ENCODE data around the gene SUGCT.

DNA sequence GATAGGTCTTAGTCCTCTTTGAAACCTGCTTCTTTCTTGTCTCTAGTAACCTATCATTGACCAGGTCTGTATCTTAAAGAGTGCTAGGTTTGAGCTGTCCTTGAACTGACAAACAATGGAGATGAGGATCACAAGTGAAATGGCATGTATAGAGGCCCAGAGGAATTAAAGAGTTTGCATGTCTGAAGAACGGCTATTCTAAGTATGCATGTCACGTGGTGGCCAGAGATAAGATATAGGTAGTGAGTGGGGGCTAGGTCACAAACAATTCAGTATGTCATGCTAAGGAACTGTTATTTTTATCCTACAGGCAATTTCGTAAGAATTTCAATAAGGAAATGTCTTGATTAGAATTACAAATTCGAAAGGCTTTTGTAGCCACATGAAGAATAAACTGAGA, 95.3 kb downstream of the SUGCT start:
- TF ChIP-seq, protein P1, sequence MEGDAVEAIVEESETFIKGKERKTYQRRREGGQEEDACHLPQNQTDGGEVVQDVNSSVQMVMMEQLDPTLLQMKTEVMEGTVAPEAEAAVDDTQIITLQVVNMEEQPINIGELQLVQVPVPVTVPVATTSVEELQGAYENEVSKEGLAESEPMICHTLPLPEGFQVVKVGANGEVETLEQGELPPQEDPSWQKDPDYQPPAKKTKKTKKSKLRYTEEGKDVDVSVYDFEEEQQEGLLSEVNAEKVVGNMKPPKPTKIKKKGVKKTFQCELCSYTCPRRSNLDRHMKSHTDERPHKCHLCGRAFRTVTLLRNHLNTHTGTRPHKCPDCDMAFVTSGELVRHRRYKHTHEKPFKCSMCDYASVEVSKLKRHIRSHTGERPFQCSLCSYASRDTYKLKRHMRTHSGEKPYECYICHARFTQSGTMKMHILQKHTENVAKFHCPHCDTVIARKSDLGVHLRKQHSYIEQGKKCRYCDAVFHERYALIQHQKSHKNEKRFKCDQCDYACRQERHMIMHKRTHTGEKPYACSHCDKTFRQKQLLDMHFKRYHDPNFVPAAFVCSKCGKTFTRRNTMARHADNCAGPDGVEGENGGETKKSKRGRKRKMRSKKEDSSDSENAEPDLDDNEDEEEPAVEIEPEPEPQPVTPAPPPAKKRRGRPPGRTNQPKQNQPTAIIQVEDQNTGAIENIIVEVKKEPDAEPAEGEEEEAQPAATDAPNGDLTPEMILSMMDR (conservative IDR thresholded peaks at IDR 0.05; ENCODE audit: low read length): no peak
- no peak for TF ChIP-seq EZH2phosphoT487 (IDR thresholded peaks at IDR 0.05; ENCODE audit: borderline replicate concordance, low read depth, low read length)

Measured in OCI-LY7 (cell line).